Embryonic facial prominence (tissue), 1 donor: ENCODE measurements around the gene NBEA.
"Not testable (repeated sequence)": the region's sequence is repeated elsewhere in the genome, so short reads cannot be mapped to it uniquely, and the experiment has no call there.

Experiments
- DNase-seq: peaks from one replicate; pipeline ENCODE4 v3.0.0-alpha.2; 2016; ENCODE audit errors: extremely low spot score

Gene NBEA

GRCh38 chr13:35664747-35665146 lies 722.7 kb downstream of the NBEA start:
- no peak for DNase-seq

- DNase-seq = no peak
Observed at GRCh38 chr13:35669321-35669720, 727.3 kb downstream of the NBEA start.

GRCh38 chr13:35672611-35673010 lies 730.5 kb downstream of the NBEA start:
- no peak for DNase-seq

- no peak for DNase-seq
Observed at GRCh38 chr13:35675651-35676050, 733.6 kb downstream of the NBEA start.

GRCh38 chr13:35677863-35678262 lies 735.8 kb downstream of the NBEA start:
- not testable (repeated sequence) for DNase-seq

GRCh38 chr13:35681685-35682084 lies 739.6 kb downstream of the NBEA start:
- DNase-seq = no peak

GRCh38 chr13:35684432-35684831 lies 742.4 kb downstream of the NBEA start:
- DNase-seq = no peak

- DNase-seq = no peak
Observed at GRCh38 chr13:35687336-35687735, 745.3 kb downstream of the NBEA start.

- DNase-seq = no peak
Observed at GRCh38 chr13:35690581-35691207, 748.6 kb downstream of the NBEA start.

GRCh38 chr13:35693134-35693784 lies 751.2 kb downstream of the NBEA start:
- DNase-seq = peak; percentile 86

- DNase-seq = no peak
Observed at GRCh38 chr13:35694031-35694430, 752.0 kb downstream of the NBEA start.

- no peak for DNase-seq
Observed at GRCh38 chr13:35694549-35695447, 752.7 kb downstream of the NBEA start.

- DNase-seq = no peak
Observed at GRCh38 chr13:35695448-35695770, 753.3 kb downstream of the NBEA start.

- no peak for DNase-seq
Observed at GRCh38 chr13:35697186-35697730, 755.2 kb downstream of the NBEA start.

- DNase-seq = no peak
Observed at GRCh38 chr13:35698911-35699576, 757.0 kb downstream of the NBEA start.

GRCh38 chr13:35699825-35700510 lies 757.9 kb downstream of the NBEA start:
- no peak for DNase-seq

GRCh38 chr13:35700671-35701070 lies 758.6 kb downstream of the NBEA start:
- no peak for DNase-seq

GRCh38 chr13:35702316-35702715 lies 760.2 kb downstream of the NBEA start:
- no peak for DNase-seq

GRCh38 chr13:35703061-35703460 lies 761.0 kb downstream of the NBEA start:
- DNase-seq = no peak

- no peak for DNase-seq
Observed at GRCh38 chr13:35704331-35704730, 762.3 kb downstream of the NBEA start.

- no peak for DNase-seq
Observed at GRCh38 chr13:35706281-35706680, 764.2 kb downstream of the NBEA start.
